OCI-LY3 (cell line): ENCODE data around the gene KIF6.

ENCODE experiments used
- EZH2phosphoT487 ChIP-seq: fragments of 200-600 bp; shearing (Covaris generic); IDR thresholded peaks from 2 replicates; pipeline ENCODE4 v1.6.1; 2018; ENCODE audit warnings: antibody characterized with exemption, mixed run types, low read depth
- TF ChIP-seq, protein P1 (sequence below): fragments of 200-600, 300-600 bp; sonication (generic); IDR thresholded peaks from 2 replicates; pipeline ENCODE4 v1.5.1; 2014; ENCODE audit warnings: antibody characterized with exemption, low read length, low read depth

DNA sequence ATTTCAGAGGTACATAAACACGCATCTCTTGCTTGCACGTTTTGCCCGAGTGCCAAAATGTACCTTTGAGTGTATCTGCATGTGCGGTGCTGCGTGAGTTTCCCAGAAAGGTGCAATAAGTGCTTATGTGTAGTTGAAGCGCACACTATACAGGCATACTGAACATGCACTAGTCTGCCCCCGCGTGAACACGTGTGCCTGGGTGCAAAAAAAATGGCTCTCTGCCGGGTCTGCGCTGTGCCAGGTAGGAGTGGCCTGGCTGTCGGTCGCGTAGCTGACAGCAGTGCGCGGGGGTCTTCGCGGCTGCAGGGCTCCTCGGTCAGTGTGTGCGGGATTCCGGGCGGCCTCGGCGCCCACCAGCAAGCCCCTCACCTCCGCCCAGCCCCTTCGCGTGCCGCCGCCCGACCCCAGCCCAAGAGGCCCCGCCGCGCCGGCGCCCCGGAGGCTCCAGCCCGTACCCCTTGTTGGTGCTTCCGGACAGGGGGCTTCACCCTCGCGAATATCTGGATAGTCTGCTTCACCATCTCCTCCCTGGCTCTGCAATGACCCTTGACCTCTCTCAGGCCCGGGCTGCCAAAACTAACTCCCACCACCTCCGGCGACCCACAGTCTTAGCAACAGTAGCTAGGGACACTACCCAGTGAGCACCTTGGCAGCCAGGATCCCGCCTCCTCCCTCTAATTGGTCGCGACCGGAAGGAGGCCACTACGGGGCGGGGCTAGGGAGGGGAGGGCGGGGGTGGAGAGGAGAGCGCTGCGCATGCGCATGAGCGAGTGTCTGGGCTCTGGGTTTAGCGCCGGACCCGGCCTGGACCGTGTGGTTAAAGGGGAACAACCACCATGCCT, at the start of gene KIF6:
- TF ChIP-seq, protein P1, sequence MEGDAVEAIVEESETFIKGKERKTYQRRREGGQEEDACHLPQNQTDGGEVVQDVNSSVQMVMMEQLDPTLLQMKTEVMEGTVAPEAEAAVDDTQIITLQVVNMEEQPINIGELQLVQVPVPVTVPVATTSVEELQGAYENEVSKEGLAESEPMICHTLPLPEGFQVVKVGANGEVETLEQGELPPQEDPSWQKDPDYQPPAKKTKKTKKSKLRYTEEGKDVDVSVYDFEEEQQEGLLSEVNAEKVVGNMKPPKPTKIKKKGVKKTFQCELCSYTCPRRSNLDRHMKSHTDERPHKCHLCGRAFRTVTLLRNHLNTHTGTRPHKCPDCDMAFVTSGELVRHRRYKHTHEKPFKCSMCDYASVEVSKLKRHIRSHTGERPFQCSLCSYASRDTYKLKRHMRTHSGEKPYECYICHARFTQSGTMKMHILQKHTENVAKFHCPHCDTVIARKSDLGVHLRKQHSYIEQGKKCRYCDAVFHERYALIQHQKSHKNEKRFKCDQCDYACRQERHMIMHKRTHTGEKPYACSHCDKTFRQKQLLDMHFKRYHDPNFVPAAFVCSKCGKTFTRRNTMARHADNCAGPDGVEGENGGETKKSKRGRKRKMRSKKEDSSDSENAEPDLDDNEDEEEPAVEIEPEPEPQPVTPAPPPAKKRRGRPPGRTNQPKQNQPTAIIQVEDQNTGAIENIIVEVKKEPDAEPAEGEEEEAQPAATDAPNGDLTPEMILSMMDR = no peak
- no peak for TF ChIP-seq EZH2phosphoT487
